HepG2 (cell line): ENCODE data around the gene TMCO4. TPM values are rescaled to one million over a fixed set of nuclear protein-coding genes. Genes with fewer than 3 reads are reported as not detected.

ENCODE experiments used
- ARHGAP35 ChIP-seq: sonication (generic); formaldehyde crosslinking; IDR thresholded peaks from 2 replicates; pipeline ENCODE4 v1.9.0; 2022; ENCODE audit warnings: mild to moderate bottlenecking, inconsistent platforms, moderate library complexity, missing genetic modification reagents, borderline replicate concordance
- BRF2 ChIP-seq: sonication (generic); formaldehyde crosslinking; IDR thresholded peaks from 2 replicates; pipeline ENCODE4 v1.8.1; 2022; ENCODE audit warnings: mild to moderate bottlenecking, missing genetic modification reagents
- RARA ChIP-seq: IDR thresholded peaks from 2 replicates; pipeline ENCODE4 v1.6.1; 2016; ENCODE audit warnings: missing genetic modification reagents, missing compliant biosample characterization
- THYN1 ChIP-seq: sonication (generic); formaldehyde crosslinking; IDR thresholded peaks from 2 replicates; pipeline ENCODE4 v1.8.1; 2023; ENCODE audit warnings: low read depth, mild to moderate bottlenecking, moderate library complexity, missing genetic modification reagents, borderline replicate concordance
- ZBTB26 ChIP-seq: IDR thresholded peaks from 2 replicates; pipeline ENCODE4 v1.6.1; 2016; ENCODE audit warnings: missing compliant biosample characterization, missing genetic modification reagents, borderline replicate concordance
- ZHX2 ChIP-seq, 2 experiments: sonication (generic) in 1 of 2; formaldehyde crosslinking in 1 of 2; IDR thresholded peaks; 2 replicates each; pipeline versions ENCODE4 v1.6.1 to v1.9.0; 2014 to 2022; ENCODE audit warnings: antibody characterized with exemption in 1 of 2, borderline replicate concordance in 1 of 2, inconsistent platforms in 1 of 2, low read depth in 1 of 2, missing genetic modification reagents in 1 of 2
- ZNF142 ChIP-seq: sonication (generic); formaldehyde crosslinking; IDR thresholded peaks from 2 replicates; pipeline ENCODE4 v1.4.0; 2020; ENCODE audit warnings: missing genetic modification reagents
- ZNF276 ChIP-seq: sonication (generic); formaldehyde crosslinking; IDR thresholded peaks from 2 replicates; pipeline ENCODE4 v1.4.0; 2020; ENCODE audit warnings: mild to moderate bottlenecking, low read depth, missing genetic modification reagents
- ZNF598 ChIP-seq: sonication (generic); formaldehyde crosslinking; IDR thresholded peaks from 2 replicates; pipeline ENCODE4 v1.5.1; 2020; ENCODE audit warnings: mild to moderate bottlenecking, missing genetic modification reagents, borderline replicate concordance
- polyA plus RNA-seq, 8 experiments: library from polyadenylated mRNA; depleted of rRNA in 3 of 8; stranded (reverse) in 7 of 8; unstranded in 1 of 8; fragments of >200 nt; fragmentation: Illumina TruSeq in 4 of 8; extraction: Trizol in 4 of 8; gene quantifications; 2 replicates each; pipeline versions ENCODE4 v1.2.1 to v1.2.3, GENCODE V29; 2011 to 2016; ENCODE audit warnings: low read depth in 4 of 8, missing spikeins in 1 of 8, mixed read lengths in 1 of 8; ENCODE audit not compliant: insufficient read depth in 1 of 8
- total RNA-seq, 5 experiments: library from RNA; depleted of rRNA; stranded (reverse); fragments of >200 nt; fragmentation: Illumina TruSeq; extraction: Trizol; gene quantifications; 2 replicates each; pipeline ENCODE4 v1.2.3, GENCODE V29; 2016; ENCODE audit warnings: low read depth in 1 of 5
- TF ChIP-seq, protein P1 (sequence below): sonication (generic); formaldehyde crosslinking; IDR thresholded peaks from 2 replicates; pipeline ENCODE4 v1.4.0; 2020; ENCODE audit warnings: mild to moderate bottlenecking, missing genetic modification reagents

Gene TMCO4
- total and polyA plus RNA-seq, 2 of the 13 experiments (the other 11 are each of a cell fraction or from before 2014, with no cell fraction given): 2.1 to 4.1 TPM

DNA sequence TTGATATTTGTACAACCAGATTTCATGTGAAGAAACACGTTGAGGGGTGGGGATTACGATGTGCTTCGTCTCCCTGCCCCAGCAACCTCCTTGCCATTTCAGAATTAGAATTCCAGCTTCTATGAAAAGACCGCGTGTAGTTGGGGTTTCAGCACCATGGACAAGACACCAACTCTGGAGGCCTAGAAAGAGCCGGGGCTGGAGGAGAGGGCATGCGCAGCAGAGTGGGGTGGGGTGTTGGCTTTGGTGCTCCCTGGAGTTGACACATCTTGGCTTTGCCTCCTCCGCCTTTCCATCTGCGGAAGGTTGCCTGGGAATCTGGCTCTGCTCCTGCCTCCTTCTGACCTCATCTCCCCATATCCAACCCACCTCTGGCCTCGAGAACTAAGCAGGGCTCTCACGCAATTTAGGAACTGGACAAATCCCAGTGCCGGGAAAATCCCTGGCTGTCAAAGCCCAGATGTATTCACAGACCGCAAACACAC is 123.2 kb downstream of the TMCO4 start (continued):
- TF ChIP-seq ZNF142 (CRISPR knock-in tag) (no peak), BRF2 (CRISPR knock-in tag) (no peak), ZNF598 (no peak), RARA (CRISPR knock-in tag) (peak; percentile 14; the same call in 1 of the 2 replicates), ZHX2 (IDR thresholded peaks at IDR 0.05; ENCODE audit: low read depth) (no peak), ZHX2 (CRISPR knock-in tag; IDR thresholded peaks at IDR 0.05; ENCODE audit: borderline replicate concordance) (no peak), THYN1 (CRISPR knock-in tag) (no peak), ZBTB26 (CRISPR knock-in tag) (no peak), ARHGAP35 (CRISPR knock-in tag) (no peak), ZNF276 (CRISPR knock-in tag) (no peak)
- TF ChIP-seq, protein P1, sequence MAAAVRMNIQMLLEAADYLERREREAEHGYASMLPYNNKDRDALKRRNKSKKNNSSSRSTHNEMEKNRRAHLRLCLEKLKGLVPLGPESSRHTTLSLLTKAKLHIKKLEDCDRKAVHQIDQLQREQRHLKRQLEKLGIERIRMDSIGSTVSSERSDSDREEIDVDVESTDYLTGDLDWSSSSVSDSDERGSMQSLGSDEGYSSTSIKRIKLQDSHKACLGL (CRISPR knock-in tag): no peak
